PC-3 (cell line): ENCODE results near the gene FOXD1. TPM values are rescaled to one million over a fixed set of nuclear protein-coding genes. Genes with fewer than 3 reads are reported as not detected.

Experiments
- ATAC-seq: fragments of 200-7000 bp; cut with Tn5 transposase; 2 replicates; pipeline ENCODE4 v1.9.1; 2020; ENCODE audit warnings: mild to moderate bottlenecking, moderate library complexity
- BruUV-seq: library from RNA; stranded (reverse); fragments of 400-500 nt; replicated peaks from 2 replicates; lab custom pipeline; 2021; lab: Mats Ljungman, UMichigan
- CTCF ChIA-PET: fragments of 300-600 bp; sonication (Branson Sonifier 250); formaldehyde crosslinking; loops from one replicate; lab custom pipeline; 2022; ENCODE audit warnings: antibody characterized with exemption; lab: Charles Lee
- POLR2A ChIA-PET: fragments of 300-600 bp; sonication (Branson Sonifier 250); formaldehyde crosslinking; loops from one replicate; lab custom pipeline; 2022; ENCODE audit warnings: antibody characterized with exemption; ENCODE audit not compliant: unreplicated experiment; lab: Charles Lee
- DNase-seq: peaks from one replicate; pipeline ENCODE4 v3.0.0-alpha.2; 2015
- H2AFZ ChIP-seq: fragments of 300-600 bp; sonication (generic); 2 replicates; pipeline ENCODE4 v1.6.0; 2016; ENCODE audit warnings: antibody characterized with exemption, low read length
- H3F3A ChIP-seq: fragments of 300-600 bp; sonication (generic); one replicate; pipeline ENCODE4 v1.6.0; 2017; ENCODE audit warnings: antibody characterized with exemption, low read length, control low read depth, mild to moderate bottlenecking; ENCODE audit not compliant: unreplicated experiment
- H3K27ac ChIP-seq: fragments of 300-600 bp; sonication (generic); 2 replicates; pipeline ENCODE4 v1.5.1; 2016; ENCODE audit warnings: mild to moderate bottlenecking, low read length
- H3K27me3 ChIP-seq: fragments of 300-600 bp; sonication (generic); 2 replicates; pipeline ENCODE4 v1.6.1; 2016; ENCODE audit warnings: low read length, mixed read lengths
- H3K36me3 ChIP-seq: fragments of 300-600 bp; sonication (generic); 2 replicates; pipeline ENCODE4 v1.6.1; 2016; ENCODE audit warnings: low read depth, mixed run types, low read length, mixed read lengths
- H3K4me1 ChIP-seq: fragments of 300-600 bp; sonication (generic); 2 replicates; pipeline ENCODE4 v1.5.1; 2016; ENCODE audit warnings: low read length; ENCODE audit not compliant: insufficient read depth
- H3K4me2 ChIP-seq: fragments of 300-600 bp; sonication (generic); 2 replicates; pipeline ENCODE4 v1.6.0; 2016; ENCODE audit warnings: low read length
- H3K4me3 ChIP-seq: fragments of 300-600 bp; sonication (generic); 2 replicates; pipeline ENCODE4 v1.5.1; 2016; ENCODE audit warnings: mild to moderate bottlenecking, low read length, mixed read lengths
- H3K79me2 ChIP-seq: fragments of 300-600 bp; sonication (generic); 2 replicates; pipeline ENCODE4 v1.6.1; 2017; ENCODE audit warnings: low read length, mixed read lengths
- H3K9ac ChIP-seq: fragments of 300-600 bp; sonication (generic); 2 replicates; pipeline ENCODE4 v1.6.0; 2016; ENCODE audit warnings: mild to moderate bottlenecking, low read length
- H3K9me2 ChIP-seq: fragments of 300-600 bp; sonication (generic); replicated peaks from 2 replicates; pipeline ENCODE4 v1.6.1; 2016; ENCODE audit warnings: mixed run types, low read length, mixed read lengths
- H3K9me3 ChIP-seq: fragments of 300-600 bp; sonication (generic); 2 replicates; pipeline ENCODE4 v1.6.1; 2016; ENCODE audit warnings: low read length, mixed read lengths
- H4K20me1 ChIP-seq: fragments of 300-600 bp; sonication (generic); 2 replicates; pipeline ENCODE4 v1.6.1; 2016; ENCODE audit warnings: low read length, mixed read lengths
- CTCF ChIP-seq: fragments of 300-600 bp; sonication (generic); conservative IDR thresholded peaks from 2 replicates; pipeline ENCODE4 v1.5.1; 2017; ENCODE audit warnings: antibody characterized with exemption, low read depth, mild to moderate bottlenecking, low read length
- EZH2 ChIP-seq: fragments of 300-600 bp; sonication (generic); IDR thresholded peaks from one replicate; pipeline ENCODE4 v1.6.1; 2017; ENCODE audit warnings: antibody characterized with exemption, mild to moderate bottlenecking, low read length; ENCODE audit not compliant: unreplicated experiment
- EZH2phosphoT487 ChIP-seq: fragments of 300-600 bp; sonication (generic); IDR thresholded peaks from 2 replicates; pipeline ENCODE4 v1.6.1; 2018; ENCODE audit warnings: mild to moderate bottlenecking, antibody characterized with exemption, low read length, borderline replicate concordance
- intact Hi-C: fragments of 100-400 bp; cut with micrococcal nuclease; formaldehyde crosslinking; loops from 2 replicates; pipeline ENCODE4 v1.9.0; 2023
- total RNA-seq: library from RNA; depleted of rRNA; stranded (reverse); fragments of >200 nt; gene quantifications from 2 replicates; pipeline ENCODE4 v1.2.3, GENCODE V29; 2014

FOXD1 gene
- total RNA-seq, 1 experiment from 2014 or later, result 10.3 TPM

GRCh38 chr5:73446631-73447529, 1.7 kb downstream of the FOXD1 start:
- no peaks in the 10 kb centered on the region for H3F3A ChIP-seq
- no peaks in the 10 kb centered on the region for H3K9me2 ChIP-seq
- peaks cover 14% of the 10 kb centered on the region; the same call in 1 of the 2 replicates for H4K20me1 ChIP-seq
- H2AFZ ChIP-seq, result peak overlapping the region; percentile 28; the same call in 1 of the 2 replicates
- TF ChIP-seq EZH2, result no peak
- no peaks in the 10 kb centered on the region for H3K36me3 ChIP-seq
- peak overlapping the region; percentile 89 for H3K4me2 ChIP-seq
- H3K9me3 ChIP-seq, result no peaks in the 10 kb centered on the region
- intact Hi-C loops, result no loop called here
- H3K27ac ChIP-seq, result no peak overlapping the region
- H3K9ac ChIP-seq, result peak overlapping the region; percentile 79
- peaks cover 12% of the 10 kb centered on the region for H3K4me1 ChIP-seq
- ChIA-PET POLR2A (no interaction called here), CTCF (interaction anchor here (1.1 kb wide), 1 partner anchor 125 kb away, joined by 3 read pairs; no protein-coding TSS in a partner anchor)
- BruUV-seq, result TSS peak; percentile 74
- peak; percentile 37 for ATAC-seq
- H3K79me2 ChIP-seq, result peaks cover 26% of the 10 kb centered on the region
- H3K4me3 ChIP-seq, result peak overlapping the region; percentile 93
- H3K27me3 ChIP-seq, result no peaks in the 10 kb centered on the region
- DNase-seq, result peak; percentile 25

DNA sequence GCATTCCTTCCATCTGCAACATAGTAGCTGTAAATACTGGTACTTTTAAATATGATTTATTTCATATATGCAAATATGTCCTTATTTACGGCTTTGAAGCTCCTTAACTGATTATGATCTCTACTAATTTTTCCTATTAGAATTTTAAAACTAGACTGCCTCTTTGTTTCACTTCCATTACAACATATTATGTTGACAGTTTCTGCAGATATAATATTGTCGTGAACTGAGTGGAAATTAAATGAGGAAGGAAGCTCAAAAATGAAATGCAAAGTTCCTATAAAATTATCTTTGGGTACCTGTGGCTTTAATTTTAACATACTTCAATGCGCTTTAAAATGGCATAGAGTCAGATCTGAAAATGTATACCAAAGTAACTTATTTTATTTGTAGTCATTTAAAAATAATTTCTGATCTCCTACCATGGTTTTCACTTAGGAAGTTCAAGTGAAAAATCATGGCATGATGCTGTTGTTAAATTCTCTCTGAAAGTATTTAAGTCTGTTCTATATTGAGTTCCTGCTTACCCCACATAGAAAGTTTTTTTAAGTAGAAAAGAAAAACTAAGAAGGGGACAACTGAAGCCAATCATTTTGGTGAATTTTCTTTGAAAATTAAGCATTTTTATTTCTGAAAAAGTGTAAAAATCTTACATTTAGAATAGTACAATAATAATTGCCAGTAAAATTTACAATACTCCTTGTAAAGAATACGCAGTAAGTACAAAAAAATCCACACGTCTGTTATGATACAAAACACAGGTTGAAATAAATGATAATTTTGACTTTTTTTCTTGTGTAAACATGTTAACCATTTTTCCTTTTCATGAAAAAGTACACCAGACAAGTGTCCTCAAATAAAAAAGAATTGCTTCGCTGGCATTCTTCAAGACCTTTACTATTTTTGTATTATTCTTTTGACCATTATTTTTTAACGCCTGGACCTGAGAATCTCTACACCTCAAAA, 2.6 kb downstream of the FOXD1 start:
- DNase-seq (no peak), ATAC-seq (no peak)
- H3K4me1 ChIP-seq, result peaks cover 12% of the 10 kb centered on the region
- H3K27me3 ChIP-seq, result no peaks in the 10 kb centered on the region
- intact Hi-C loops, result no loop called here
- ChIA-PET CTCF (no interaction called here), POLR2A (no interaction called here)
- peak overlapping the region; percentile 89 for H3K4me2 ChIP-seq
- no peaks in the 10 kb centered on the region for H3K9me3 ChIP-seq
- H3K9ac ChIP-seq, result peak overlapping the region; percentile 79
- no TSS peak for BruUV-seq
- H4K20me1 ChIP-seq, result peaks cover 14% of the 10 kb centered on the region; the same call in 1 of the 2 replicates
- H3K4me3 ChIP-seq, result peak overlapping the region; percentile 93
- TF ChIP-seq EZH2phosphoT487, result no peak
- TF ChIP-seq CTCF, result no peak
- no peak for TF ChIP-seq EZH2
- no peaks in the 10 kb centered on the region for H3F3A ChIP-seq
- peak overlapping the region; percentile 28; the same call in 1 of the 2 replicates for H2AFZ ChIP-seq
- H3K27ac ChIP-seq, result no peak overlapping the region
- H3K9me2 ChIP-seq, result no peaks in the 10 kb centered on the region
- peaks cover 26% of the 10 kb centered on the region for H3K79me2 ChIP-seq
- no peaks in the 10 kb centered on the region for H3K36me3 ChIP-seq
